DMS53 treated with DMSO at 0.1 percent for 48 hours (cell line): Measurements from ENCODE around the gene RHOXF1.
"Not testable (repeated sequence)": the region's sequence is repeated elsewhere in the genome, so short reads cannot be mapped to it uniquely, and the experiment has no call there.

Source experiments
- DNase-seq: peaks from one replicate; lab custom pipeline; 2025; ENCODE audit not compliant: unreplicated experiment; lab: John Stamatoyannopoulos, UW

The RHOXF1 gene

DNA sequence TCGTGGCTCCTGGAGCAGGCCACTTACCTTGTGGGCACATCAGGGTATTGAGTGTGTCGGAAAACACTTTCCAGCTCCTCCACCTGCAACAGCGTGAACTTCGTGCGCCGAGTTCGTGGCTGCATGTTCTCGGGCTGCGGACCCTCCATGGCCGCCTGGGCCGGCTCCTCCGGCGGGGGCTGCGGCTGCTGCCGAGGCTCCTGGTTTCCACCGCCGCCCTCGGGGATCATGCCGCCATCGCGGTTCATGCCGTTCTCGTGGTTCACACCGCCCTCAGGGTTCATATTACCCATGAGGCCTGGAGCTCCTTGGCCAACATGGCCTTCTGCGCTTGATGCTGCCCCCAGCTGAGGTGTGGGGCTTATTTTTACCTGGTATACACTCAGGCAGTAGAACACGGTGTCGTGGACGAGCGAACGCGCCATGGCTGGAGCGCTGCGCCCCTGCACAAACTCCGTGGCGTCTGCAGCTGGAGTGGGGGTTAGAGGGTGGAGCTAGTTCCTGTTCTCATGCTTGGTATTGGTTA is at the start of gene RHOXF1:
TSS of gene RHOXF1 (minus strand) at position 476 of the 526 bp plus-strand sequence. CDS start at position 425, 51 bp downstream.
- no peak for DNase-seq

DNA sequence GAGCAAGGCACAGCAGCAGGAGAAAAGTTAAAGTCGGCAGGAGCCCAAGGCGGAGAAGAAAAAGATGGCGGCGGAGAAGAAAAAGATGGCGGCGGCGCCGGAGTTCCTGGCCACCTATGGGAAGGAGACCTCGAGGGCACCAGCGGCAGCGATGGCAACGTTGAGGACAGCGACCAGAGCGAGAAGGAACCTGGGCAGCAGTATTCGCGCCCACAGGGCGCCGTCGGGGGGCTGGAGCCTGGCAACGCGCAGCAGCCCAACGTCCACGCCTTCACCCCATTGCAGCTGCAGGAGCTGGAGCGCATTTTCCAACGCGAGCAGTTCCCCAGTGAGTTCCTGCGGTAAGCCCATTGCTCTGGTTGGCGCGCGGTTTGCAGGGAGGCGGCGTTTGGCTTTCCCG is 43.4 kb upstream of the RHOXF1 start:
- DNase-seq: not testable (repeated sequence)

DNA sequence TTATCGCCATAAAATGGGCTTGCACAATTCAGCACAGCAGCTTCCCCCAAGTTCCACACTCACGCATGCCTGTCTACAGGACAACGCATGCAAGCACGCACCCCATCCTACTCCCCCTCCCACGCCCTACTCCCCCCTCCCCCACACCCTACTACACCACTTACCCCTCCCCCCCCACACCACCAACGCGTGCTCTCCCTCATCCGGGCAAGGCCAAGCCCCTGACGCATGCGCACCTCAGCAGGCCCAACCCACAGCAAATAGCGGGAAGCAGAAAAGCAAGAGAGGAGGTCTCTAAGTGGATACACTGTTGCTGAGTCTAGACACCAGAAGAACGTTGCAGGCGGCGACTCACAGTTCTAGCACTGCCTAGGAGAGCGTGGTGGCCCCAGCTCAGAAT is 42.6 kb upstream of the RHOXF1 start, which contains the start of gene RHOXF2:
TSS of gene RHOXF2 (plus strand) at position 301 of the 400 bp plus-strand sequence. CDS start 138 bp downstream, outside the sequence.
- not testable (repeated sequence) for DNase-seq

DNA sequence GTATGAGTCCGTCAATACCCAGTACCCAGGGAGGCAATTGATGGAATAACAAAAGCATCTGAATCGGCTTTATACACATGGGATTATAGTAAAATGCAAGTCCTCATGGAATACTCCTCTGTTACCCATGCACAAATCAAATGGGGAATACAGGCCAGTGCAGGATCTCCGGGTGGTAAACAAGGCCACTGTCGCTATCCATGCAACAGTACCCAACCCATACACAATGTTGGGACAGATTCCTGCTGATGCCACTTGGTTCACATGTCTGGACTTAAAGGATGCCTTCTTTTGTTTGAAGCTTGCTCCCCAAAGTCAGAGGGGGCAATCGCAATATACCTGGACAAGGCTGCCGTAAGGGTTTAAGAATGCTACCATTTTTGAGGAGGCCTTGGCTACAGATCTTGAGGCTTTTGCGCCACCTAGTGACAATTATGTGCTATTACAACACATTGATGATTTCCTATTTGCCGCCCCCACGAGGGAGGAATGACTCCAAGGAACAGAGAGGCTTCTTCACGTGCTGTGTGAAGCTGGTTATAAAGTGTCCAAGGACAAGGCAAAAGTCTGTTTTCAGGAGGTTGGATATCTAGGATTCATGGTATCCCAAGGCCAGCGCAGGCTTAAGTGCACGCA is 34.5 kb upstream of the RHOXF1 start:
- not testable (repeated sequence) for DNase-seq

GRCh38 chrX:120147537-120147936 is 31.8 kb upstream of the RHOXF1 start:
- DNase-seq: no peak

- not testable (repeated sequence) for DNase-seq
These were observed 30.6 kb upstream of the RHOXF1 start for GRCh38 chrX:120146323-120146722.

GRCh38 chrX:120145295-120145925 is 29.7 kb upstream of the RHOXF1 start:
- DNase-seq: no peak

GRCh38 chrX:120144178-120144844 is 28.6 kb upstream of the RHOXF1 start:
- no peak for DNase-seq

GRCh38 chrX:120140293-120140981 is 24.7 kb upstream of the RHOXF1 start:
- DNase-seq: no peak

DNA sequence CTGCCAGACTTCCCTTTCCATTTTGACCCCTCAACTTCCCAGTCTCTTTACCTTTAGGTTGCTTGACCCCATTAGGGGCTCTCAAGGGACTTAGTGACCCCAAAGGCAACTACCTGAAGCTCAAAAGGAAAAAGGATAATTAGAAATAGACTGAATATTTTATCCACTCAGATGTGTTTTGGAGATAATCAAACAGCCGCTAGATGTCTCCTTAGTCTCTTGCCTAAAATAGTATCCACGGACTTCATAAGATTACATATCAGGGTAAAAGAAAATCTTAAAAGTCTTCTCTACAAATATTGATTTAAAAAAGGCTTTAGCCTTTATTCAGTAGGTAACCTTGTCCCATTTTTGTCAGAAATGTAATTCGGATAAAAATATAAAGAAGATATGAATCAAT is 21.7 kb upstream of the RHOXF1 start:
- DNase-seq: no peak

DNA sequence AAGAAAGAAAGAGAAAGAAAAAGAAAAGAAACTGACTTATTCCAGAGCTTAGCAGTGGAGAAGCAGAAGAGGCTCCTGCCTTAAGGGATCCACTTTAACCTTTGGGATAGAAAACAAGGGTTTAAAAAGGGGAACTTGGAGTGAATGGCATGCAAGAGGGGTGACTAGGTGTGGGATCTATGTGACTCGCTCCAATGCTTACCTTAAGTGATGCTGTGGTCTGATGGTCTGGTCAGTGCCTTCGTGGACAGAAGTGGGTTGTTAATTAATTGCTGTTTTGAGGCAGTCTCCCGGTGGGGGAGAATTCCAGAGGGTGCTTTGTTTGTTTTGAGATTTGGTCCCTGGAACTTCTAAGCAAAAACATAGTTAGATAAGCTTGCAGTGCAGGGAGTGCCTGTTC is 21.1 kb upstream of the RHOXF1 start:
- DNase-seq: no peak

GRCh38 chrX:120136128-120136527 is 20.4 kb upstream of the RHOXF1 start:
- DNase-seq: no peak

- not testable (repeated sequence) for DNase-seq
These were observed 12.7 kb upstream of the RHOXF1 start for GRCh38 chrX:120128306-120128846.

GRCh38 chrX:120125444-120125843 is 9.7 kb upstream of the RHOXF1 start:
- DNase-seq: no peak

DNA sequence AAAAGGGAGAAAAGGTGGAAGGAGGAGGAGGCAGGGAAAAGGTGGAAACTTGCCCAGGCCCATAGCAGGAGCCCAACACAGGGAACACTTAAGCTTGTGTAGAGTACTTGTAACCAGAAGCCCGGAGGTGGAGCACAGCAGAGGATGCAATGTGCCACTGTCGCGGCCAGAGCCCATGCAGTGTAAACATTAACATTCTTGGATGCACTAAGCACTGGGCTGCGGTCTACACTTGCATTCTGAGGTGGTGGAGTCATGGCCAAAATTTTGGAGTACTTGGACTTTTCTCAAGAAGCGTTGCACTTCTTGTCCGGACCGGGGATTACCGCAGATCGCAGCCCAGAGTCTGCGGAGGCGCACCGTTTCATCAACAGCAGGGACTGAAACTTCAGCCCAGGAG is 4.5 kb upstream of the RHOXF1 start:
- peak; percentile 15 for DNase-seq

DNA sequence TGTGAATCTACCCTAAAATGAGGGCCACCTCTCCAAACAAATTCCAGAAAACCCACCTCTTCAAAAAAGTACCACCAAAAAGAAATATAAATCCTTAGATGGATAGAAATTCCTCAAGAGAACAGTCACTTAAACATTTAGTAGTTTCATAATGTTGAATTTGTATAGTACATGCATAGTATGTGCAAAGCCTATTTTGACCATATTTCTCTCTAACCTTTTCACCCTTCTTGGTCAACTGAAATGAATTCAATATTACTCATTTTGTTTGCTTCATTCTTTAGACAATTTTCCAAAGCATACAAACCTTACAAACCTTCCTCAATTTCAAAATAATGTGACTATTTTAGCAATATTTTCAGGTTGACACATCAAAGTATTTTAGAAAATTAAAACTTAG is 4.1 kb downstream of the RHOXF1 start:
- no peak for DNase-seq

DNA sequence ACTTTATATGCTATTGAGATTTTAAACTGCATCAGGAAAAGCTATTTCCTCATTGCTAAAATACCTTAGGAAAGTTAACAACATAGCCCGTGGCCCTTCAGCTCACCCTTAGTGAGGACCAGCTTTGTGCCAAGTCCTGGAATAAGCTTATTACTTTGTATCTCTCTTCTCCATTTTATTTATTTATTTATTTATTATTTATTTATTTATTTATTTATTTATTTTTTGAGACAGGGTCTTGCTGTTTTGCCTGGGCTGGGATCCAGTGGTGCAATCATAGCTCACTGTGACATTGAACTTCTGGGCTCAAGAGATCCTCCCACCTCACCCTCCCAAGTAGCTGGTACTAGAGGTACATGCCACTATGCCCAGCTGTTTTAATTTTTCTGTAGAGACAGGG is 6.3 kb downstream of the RHOXF1 start:
- no peak for DNase-seq

- DNase-seq: not testable (repeated sequence)
These were observed 11.0 kb downstream of the RHOXF1 start for GRCh38 chrX:120104707-120105106.

GRCh38 chrX:120101057-120101456 is 14.7 kb downstream of the RHOXF1 start:
- not testable (repeated sequence) for DNase-seq

DNA sequence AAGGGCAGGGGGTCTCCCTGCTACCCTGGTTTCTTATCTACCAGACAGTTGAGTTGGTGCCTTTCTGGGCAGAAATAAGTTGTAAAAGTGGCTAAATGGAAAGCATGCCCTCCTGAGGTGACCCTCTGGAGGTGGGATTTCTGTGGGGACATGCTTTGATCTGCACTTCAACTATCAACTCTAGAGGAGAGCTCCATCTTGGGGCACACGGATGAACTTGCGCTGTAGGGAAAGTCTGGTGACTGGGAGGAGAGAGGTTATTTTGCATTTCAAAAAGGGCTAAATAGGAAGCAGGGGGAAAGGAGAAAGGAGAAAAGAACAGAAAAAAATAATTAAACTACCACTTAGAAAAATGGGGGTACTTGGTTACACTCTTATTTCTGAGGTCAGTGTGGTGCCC is 25.5 kb downstream of the RHOXF1 start:
- DNase-seq: no peak
